HG03135 (cell line): ENCODE measurements around the gene PACRG.
"Not testable (repeated sequence)": the region's sequence is repeated elsewhere in the genome, so short reads cannot be mapped to it uniquely, and the experiment has no call there.

ENCODE experiments used
- ATAC-seq: cut with Tn5 transposase; IDR thresholded peaks from one replicate; pipeline ENCODE4 v1.9.1; 2021; ENCODE audit warnings: mild to moderate bottlenecking, moderate library complexity; ENCODE audit not compliant: unreplicated experiment

The PACRG gene

DNA sequence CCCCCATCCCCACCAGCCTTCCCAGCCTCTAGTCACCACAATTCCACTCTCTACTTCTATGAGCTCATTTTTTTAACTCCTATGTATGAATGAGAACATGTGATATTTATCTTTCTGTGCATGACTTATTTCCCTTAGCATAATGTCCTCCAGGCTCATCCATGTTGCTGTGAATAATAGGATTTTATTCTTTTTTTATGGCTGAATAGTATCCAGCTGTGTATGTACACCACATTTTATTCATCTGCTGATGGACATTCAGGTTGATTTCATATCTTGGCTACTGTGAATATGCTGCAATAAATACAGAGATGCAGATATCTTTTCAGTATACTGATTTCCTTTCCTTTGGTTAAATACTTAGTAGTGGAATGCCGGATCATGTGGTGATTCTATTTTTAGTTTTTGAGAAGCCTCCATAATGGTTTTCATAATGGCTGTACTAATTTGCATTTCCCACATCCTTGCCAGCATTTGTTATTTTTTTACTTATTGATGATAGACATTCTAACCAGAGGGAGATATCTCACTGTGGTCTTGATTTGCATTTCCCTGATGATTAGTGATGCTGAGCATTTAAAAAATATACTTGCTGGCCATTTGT is 194.9 kb downstream of the PACRG start:
- ATAC-seq: no peak

DNA sequence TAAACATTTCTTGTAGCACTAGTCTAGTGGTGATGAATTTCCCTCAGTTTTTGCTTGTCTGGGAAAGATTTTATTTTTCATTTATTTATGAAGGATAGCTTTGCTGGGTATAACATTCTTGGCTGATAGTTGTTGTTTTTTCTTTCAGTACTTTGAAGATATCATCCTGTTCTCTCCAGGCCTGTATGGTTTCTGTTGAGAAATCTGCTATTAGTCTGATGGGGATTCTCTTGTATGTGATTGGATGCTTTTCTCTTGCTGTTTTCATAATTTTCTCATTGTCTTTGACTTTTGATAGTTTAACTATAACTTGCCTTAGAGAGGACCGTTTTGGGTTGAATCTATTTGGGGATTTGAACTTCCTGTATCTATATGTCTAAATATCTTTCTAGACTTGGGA is 207.1 kb downstream of the PACRG start:
- ATAC-seq: no peak

DNA sequence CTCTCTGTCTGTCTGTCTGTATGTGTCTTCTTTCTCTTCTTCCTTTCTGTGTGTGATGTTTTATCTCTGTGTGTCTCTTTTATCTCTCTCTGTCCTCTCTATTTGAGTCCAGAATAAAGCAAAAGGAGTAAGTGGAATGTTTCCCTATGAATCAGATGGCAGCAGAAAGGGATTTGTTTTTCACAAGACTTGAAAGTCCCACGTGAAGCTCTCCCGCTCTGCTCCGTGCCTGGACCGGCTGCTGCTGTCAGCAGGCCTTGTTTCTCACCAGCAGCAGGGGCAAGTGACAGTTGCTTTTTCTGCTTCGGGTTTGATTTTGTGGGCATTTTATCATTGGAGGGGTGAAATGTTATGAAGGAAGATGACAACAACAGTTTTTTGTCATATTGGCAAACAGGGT is 212.7 kb downstream of the PACRG start:
- no peak for ATAC-seq

DNA sequence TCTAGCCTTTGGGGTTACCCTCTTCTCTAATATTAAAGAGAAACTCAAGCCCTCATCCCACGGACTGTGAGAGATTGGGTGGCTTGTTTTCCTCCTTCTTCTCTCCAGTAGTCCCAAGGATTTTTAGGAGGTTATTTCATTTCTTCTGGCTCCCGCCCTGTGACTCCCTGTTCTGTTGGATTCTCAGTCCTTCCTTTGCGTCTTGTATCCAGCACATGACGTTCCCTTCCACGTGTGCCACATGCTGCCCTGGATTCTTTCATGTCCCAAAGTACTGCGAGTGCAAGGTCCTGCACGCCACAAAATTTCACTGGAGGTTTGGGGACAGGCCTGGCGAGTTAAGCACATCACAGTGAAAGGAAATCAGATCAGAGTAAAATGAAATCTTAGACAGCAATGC is 213.4 kb downstream of the PACRG start:
- ATAC-seq: no peak

DNA sequence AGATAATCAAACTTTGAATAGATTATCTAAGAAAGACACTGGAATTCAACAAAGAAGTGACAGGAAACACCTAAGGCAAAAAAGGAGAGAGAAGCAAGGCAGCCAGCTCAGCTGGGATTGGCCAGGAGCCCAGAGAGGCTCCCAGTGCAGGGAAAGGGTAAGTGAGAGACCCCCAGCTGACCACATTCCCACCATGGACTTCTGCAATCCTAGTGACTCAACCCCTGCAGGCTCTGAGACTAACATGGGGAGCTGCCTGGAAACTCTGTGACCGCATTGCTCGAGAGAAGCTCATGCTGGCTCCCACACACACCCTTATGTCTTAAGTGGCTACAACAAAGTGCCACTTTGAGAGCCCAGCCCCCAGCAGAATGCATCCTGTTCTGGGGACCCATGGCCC is 215.1 kb downstream of the PACRG start:
- no peak for ATAC-seq

DNA sequence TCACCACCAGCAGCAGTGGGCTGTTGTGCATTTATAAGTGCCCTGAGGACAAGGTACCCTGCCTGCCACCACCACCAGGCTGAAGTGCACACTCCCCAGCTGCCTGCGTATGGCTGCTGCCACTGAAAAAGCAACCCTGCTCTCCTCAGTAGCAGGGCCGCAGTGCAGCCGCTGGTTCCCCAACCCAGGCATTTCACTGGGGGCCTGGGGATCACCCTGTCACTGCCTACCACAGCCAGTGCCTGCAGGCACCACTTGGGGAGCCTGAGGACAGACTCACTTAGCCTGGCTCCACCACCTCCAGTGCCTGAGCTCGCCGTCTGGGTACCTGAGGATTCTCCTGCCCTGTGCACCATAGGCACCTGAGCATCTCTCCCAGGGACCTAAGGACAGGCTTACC is 215.6 kb downstream of the PACRG start:
- ATAC-seq: no peak

DNA sequence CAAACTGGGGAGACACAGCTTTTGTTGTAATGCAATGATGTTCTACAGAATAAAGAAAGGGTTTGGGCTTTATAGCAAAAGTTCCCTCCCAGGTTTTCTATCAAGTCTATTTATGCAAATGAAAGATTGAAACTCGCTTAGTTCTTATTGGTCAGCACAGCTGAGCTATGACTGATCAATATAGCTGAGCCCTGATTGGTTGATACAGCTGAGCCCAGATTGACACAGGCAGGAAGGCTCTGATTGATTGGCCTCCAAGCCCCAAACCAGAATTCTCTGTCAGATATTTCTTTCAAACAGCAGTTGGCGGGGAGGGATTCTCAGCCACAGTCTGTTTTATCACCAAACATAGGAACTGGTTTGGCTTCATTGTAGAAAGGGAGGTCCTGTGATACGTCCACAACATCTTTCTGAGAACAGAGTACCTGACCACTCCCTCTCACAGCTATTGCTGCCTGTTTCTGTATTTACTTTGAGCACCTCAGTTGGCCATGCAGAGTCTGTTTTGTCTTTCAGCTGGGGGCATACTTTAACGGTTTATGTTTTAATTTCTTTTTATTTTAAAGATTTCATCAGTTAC is 223.5 kb downstream of the PACRG start:
- ATAC-seq: no peak

DNA sequence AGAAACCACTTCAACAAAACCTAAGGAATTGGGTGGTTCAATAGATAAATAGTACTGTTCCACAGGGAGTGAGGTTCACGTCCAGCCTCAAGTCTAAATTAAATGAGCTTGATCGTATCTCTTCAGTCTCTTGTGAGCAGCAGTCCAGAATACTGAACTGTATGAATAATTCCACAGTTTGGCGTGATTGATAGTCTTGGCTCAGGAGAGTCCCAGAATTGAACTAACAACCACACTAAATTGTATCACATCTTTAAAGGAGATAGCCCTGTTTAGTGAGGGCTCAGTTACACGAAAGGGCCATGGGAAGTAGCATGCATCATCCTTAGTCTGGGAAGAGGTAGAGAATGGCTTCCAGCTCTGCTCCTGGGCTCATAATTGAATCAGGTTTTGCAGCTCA is 224.6 kb downstream of the PACRG start:
- no peak for ATAC-seq

DNA sequence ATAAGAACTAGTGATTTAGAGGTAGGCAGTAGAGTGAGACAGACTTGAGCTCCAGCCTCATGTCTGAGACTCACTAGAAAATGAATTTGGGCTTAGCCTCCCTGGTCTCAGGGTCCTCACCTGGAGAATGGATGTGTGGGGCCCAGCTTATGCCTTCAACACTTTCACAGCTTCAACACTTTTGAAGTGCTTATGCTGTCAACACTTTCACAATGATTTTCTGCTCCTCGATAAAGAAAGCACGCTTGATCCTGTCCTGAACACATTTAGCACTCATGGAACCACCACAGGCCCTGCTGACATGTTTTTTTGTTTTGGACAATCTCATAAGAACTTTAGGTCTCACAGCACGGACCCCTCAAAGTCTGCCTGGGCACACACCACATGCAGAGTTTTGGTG is 229.3 kb downstream of the PACRG start:
- no peak for ATAC-seq

DNA sequence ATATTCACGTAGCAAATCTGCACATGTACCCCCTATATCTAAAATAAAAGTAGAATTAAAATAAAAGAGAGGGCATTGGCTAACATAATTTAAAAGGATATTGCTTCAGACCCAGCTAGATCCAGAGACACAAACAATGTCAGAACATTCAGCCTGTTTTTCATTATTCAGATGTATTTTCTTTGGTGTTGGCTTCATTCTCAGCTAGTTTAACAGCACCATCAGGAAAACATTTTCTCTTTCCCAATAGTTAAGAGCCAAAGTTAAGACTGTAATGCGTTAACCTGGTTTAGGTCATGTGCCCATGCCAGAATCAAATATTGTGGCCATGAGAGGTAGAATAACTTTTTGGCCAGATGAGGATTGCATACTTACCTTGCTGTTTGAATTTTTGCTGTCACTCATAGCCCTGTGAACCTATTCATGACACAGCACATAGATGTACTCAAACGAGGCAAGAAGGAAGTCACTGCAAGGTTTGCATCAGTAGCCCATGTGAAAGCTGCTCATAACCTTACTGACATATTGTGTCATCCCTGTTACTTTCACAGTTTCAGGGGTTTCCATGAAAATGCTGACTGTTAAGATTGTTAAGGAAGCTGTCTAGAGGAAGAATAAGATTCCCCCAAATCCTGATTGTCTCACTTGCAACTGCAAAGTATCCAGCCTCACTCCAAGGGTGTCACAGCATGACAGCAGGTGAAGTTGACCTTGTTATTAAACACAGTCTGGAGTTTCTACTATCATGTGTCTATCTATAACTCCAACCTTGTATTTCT is 233.1 kb downstream of the PACRG start:
- no peak for ATAC-seq

DNA sequence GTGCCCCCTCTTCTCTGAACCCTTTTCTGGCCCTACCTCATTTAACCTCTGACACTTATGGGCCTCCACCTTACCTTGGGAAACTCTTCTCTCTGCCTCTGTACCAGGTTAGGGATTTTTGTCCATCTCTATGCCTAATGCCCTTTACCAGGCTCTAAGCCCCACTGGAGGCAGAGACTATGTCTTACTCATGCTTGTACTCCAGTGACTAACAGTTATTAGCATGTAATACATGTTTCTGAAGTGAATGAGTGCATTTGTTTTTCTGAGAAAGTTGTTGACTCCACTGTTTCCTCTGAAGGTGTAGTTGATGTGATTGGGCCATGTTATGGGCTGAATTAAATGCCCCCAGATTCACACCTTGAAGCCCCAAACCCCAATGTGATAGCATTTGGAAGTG is 234.3 kb downstream of the PACRG start:
- no peak for ATAC-seq

DNA sequence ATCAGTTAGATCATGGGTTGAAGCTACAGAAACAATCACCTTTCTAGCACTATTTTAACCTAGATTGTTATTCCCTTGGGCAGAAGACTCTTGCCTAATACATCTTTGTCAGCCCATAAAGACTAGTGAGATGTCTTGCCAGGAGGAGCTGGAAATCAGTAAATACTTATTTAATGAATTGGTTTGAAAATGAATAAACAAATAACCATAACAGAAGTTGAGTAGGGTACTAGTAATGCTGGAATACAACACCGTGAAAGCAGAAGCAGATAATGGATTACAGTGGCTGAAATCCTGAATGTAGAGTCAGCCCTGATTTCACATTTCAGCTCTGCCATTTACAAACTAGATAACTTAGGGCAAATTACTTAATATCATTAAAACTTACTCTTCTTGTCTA is 236.1 kb downstream of the PACRG start:
- ATAC-seq: no peak

DNA sequence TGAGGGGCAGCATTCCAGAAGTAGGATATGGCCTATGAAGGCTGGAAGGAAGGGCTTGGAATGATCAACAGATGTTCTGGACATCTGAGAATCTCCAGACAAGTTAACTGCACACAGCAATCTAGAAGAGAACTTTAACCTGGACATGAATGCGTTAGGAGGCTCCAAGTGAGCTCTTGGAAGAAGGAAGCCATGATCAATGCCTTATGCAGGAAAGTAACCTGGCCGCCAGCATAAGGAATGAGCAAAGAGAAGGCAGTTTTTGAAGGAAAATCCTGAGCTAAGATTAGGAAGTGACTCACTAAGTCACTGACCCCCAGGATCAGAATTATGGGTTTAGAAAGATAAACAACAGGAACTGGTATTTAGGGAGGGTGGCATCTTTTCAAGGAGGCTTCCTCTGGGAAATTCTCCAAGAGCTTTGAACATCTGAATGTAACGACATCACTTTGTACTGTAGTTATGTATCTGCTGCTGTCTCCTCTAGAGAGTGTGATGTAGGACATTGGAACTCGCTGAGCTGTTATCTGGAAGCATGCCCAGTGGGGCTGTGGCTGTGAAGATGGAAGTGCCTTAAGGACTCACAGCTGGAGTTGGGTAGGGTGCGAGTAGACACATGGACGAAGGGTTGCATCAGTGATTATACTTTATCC is 236.8 kb downstream of the PACRG start:
- no peak for ATAC-seq

DNA sequence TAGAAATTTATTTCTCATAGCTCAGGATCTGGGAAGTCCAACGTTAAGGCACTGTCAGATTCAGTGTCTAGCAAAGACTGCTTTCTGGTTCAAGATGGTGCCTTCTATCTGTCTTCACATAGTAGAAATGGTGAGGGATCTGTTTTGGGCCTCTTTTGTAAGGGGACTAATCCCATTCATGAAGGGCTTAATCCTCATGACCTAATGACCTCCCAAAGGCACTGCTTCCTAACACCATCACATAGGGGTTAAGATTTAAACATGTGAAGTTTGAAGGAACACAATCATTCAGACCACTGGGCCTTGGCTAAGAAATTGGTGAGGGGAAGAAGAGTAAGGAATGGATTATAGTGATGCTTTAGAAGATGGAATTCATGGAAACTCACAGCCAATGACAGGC is 237.6 kb downstream of the PACRG start:
- ATAC-seq: no peak

DNA sequence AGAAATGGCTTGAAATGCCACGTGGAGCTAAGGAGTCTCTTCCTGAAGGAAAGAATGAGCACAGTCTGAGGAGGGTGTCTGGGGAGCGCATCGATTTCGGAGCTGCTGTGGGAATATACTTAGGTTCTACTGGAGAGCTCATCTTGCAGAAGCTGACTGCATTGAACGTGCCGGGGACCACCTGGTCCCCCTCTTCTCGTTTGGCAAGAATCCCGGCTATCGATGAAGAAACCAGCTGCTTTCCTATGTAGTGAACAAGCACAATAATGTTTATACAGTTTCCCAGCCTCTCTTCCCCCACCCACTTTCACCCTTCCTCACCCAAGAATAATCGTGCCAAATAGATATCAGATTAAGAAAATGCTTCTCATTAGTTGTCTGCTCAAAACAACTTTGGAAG is 242.5 kb downstream of the PACRG start:
- ATAC-seq: no peak

DNA sequence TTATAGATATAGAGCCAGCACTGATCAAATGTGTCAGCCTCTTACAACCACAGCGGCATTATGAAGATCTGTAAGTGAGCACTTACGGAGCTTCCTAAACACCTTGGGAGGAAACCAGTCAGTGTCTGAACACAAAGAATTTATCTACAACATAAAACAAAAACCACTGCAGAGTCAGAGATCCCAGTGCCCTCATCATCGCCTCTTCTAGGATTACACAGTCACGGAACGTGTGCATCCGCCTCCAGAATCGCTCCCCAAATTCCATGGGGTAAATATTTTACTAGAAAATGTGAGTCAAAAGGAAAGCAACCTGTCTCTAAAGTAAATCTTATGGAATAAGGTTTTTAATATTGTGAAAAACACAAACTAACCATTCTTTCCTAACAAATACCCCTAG is 243.6 kb downstream of the PACRG start:
- no peak for ATAC-seq

DNA sequence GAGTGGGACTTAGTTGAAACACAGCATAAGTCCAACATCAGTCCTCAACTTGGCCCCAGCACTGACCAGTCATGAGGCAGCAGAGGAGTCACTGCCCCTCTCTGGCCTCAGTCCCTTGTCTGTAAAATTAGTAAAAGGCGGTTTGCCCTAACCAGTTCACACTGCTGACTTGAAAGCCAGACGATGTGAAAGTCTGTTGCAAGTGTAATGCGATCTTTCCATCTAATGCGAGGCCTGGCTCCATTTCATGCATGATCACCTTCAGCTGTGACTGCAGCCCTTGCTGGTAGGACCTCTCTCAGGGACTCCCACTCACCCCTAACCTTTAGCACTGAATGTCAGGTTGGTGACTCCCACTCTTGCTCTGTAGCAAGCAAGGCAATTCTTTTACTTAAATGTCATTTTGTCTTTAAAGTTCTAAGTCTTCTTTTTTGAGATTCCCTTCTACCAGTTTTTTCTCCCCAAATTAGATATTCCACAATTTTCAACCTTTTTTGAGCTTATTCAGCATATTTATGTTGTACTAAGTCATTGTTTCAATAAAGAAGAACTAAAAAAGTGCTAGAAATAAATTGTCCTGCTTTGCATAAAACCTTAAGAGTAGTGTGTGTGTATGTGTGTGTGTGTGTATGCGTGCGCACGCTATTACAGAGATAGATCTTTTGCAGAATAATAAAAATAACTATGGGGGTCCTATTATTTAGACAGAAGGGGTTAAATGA is 245.5 kb downstream of the PACRG start:
- no peak for ATAC-seq

DNA sequence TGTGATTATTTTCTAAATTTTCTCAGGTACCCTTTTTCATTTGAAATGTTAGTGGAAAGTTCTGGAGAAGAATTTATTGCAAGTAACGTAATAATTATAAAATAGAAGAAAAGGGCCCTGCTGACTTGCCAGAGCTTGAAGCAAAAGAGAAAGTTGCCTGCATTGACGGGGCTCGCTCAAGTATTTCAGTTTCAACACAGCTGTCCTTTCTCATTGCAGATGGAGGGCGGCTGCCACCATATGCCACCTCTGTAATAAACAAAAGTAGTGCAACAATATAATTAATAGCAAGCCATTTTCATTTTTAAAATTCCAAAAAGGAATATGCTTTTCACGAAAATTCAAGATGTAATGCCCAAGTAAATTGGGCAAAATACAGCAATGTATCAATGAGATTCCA is 246.2 kb downstream of the PACRG start:
- no peak for ATAC-seq

DNA sequence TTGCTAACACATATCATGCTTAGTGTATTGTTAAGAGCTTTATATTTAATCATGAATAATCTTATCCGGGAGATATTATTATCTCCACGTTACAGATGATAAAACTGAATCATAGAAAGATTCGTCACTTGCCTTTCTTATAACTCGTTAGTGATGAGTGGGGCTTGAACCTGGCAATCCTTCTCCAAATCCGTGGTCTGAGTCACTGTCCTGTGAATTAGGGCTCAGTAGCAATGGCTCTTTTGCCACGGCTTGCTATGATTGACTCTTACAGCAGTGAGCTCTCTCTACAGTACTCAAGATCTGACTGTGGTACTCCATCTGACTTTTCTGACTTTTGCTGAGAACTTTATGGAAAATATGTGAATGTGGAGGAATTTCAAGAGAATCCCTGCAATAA is 246.9 kb downstream of the PACRG start:
- ATAC-seq: no peak

DNA sequence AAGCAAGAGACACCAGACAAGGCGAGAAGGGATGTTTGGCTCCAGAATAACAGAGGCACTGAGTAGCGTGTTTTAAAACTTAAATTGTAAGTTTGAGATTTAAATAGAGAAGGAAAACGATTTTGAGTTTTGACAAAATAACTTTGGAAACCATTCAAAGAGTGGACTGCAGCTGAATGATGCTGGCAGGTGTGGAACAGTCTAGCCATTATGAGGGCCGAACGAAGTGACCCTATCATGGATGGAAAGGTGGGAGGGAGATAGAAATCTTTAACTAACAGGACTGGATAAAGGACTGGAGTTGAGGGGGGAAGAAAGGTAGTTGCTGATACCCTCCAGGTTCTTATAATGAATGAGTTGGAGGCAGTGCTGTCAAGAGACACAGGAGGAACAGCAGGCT is 248.4 kb downstream of the PACRG start:
- ATAC-seq: no peak

DNA sequence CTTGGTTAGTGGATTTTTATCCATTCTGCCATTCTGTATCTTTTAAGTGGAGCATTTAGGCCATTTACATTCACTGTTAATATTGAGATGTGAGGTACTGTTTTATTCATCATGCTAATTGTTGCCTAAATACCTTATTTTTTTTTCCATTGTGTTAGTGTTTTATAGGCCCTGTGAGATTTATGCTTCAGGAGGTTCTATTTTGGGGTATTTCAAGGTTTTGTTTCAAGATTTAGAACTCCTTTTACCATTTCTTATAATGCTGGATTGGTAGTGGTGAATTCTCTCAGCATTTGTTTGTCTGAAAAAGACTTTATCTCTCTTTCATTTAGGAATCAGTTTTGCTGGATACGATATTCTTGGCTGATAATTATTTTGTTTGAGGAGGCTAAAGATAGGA is 255.5 kb downstream of the PACRG start:
- not testable (repeated sequence) for ATAC-seq
